ENCODE data around the gene OSBPL8.

Gene OSBPL8

GRCh38 chr12:76409074-76409473, 150.5 kb downstream of the OSBPL8 start:
- TF ChIP-seq CTCF (IDR thresholded peaks at IDR 0.05) (no peak), ZFX (IDR thresholded peaks at IDR 0.05; ENCODE audit: borderline replicate concordance) (no peak)
- H3K27ac ChIP-seq = 0 out of 2 replicates have a peak overlapping the region, but pooled peaks have one; percentile 6

- TF ChIP-seq ZFX (IDR thresholded peaks at IDR 0.05; ENCODE audit: borderline replicate concordance) = no peak
- no peak for TF ChIP-seq CTCF (IDR thresholded peaks at IDR 0.05)
- no peak overlapping the region for H3K27ac ChIP-seq
Observed at GRCh38 chr12:76407710-76408109, 151.9 kb downstream of the OSBPL8 start.

- TF ChIP-seq ZFX (IDR thresholded peaks at IDR 0.05; ENCODE audit: borderline replicate concordance) (no peak), CTCF (IDR thresholded peaks at IDR 0.05) (no peak)
- peak overlapping the region; percentile 33 for H3K27ac ChIP-seq
Observed at GRCh38 chr12:76402259-76402658, 157.3 kb downstream of the OSBPL8 start.

- no peak overlapping the region for H3K27ac ChIP-seq
Observed at GRCh38 chr12:76400136-76400535, 159.4 kb downstream of the OSBPL8 start.

GRCh38 chr12:76399040-76399439, 160.5 kb downstream of the OSBPL8 start:
- no peak for TF ChIP-seq ZFX (IDR thresholded peaks at IDR 0.05; ENCODE audit: borderline replicate concordance)
- H3K27ac ChIP-seq = no peak overlapping the region

More at GRCh38 chr12:76400136-76400535, 159.4 kb downstream of the OSBPL8 start:
- TF ChIP-seq ZFX (IDR thresholded peaks at IDR 0.05; ENCODE audit: borderline replicate concordance) (no peak), CTCF (IDR thresholded peaks at IDR 0.05) (no peak)

GRCh38 chr12:76398106-76398505, 161.5 kb downstream of the OSBPL8 start:
- no peak overlapping the region for H3K27ac ChIP-seq
- no peak for TF ChIP-seq ZFX (IDR thresholded peaks at IDR 0.05; ENCODE audit: borderline replicate concordance)
- no peak for TF ChIP-seq CTCF (IDR thresholded peaks at IDR 0.05)

GRCh38 chr12:76391461-76391860, 168.1 kb downstream of the OSBPL8 start:
- H3K27ac ChIP-seq = no peak overlapping the region

More at GRCh38 chr12:76391461-76391860, 168.1 kb downstream of the OSBPL8 start:
- no peak for TF ChIP-seq CTCF (IDR thresholded peaks at IDR 0.05)
- TF ChIP-seq ZFX (IDR thresholded peaks at IDR 0.05; ENCODE audit: borderline replicate concordance) = no peak

Measured in 22Rv1 (cell line).